Smooth muscle cell (in vitro differentiated cells): ENCODE measurements around the gene ZMIZ1. TPM values are rescaled to one million over a fixed set of nuclear protein-coding genes. Genes with fewer than 3 reads are reported as not detected.
A peak's percentile ranks its signal among the peaks of the same experiment; 100 is the strongest.

Experiments used
- DNase-seq: peaks from one replicate; lab custom pipeline; 2025; ENCODE audit not compliant: unreplicated experiment; lab: John Stamatoyannopoulos, UW
- H2AFZ ChIP-seq: fragments of 200-600 bp; sonication (generic); 2 replicates; pipeline ENCODE4 v1.6.0; 2016; ENCODE audit warnings: antibody characterized with exemption, low read depth, mild to moderate bottlenecking
- H3F3A ChIP-seq: fragments of 200-600 bp; sonication (generic); 2 replicates; pipeline ENCODE4 v1.6.0; 2017; ENCODE audit warnings: antibody characterized with exemption, low read depth
- H3K27ac ChIP-seq: fragments of 200-600 bp; sonication (generic); 2 replicates; pipeline ENCODE4 v1.5.1; 2016; ENCODE audit warnings: low read depth, mild to moderate bottlenecking
- H3K27me3 ChIP-seq: fragments of 200-600 bp; sonication (generic); 2 replicates; pipeline ENCODE4 v1.6.1; 2016; ENCODE audit warnings: low read depth, mild to moderate bottlenecking
- H3K36me3 ChIP-seq: fragments of 200-600 bp; sonication (generic); 2 replicates; pipeline ENCODE4 v1.5.1; 2016; ENCODE audit warnings: low read depth
- H3K4me1 ChIP-seq: fragments of 200-600 bp; sonication (generic); 2 replicates; pipeline ENCODE4 v1.5.1; 2016; ENCODE audit warnings: low read depth
- H3K4me2 ChIP-seq: fragments of 200-600 bp; sonication (generic); 2 replicates; pipeline ENCODE4 v1.6.0; 2016; ENCODE audit warnings: mild to moderate bottlenecking
- H3K4me3 ChIP-seq: fragments of 200-600 bp; sonication (generic); 2 replicates; pipeline ENCODE4 v1.5.1; 2016; ENCODE audit warnings: mild to moderate bottlenecking
- H3K79me2 ChIP-seq: fragments of 200-600 bp; sonication (generic); 2 replicates; pipeline ENCODE4 v1.6.0; 2016; ENCODE audit warnings: low read depth, mild to moderate bottlenecking
- H3K9ac ChIP-seq: fragments of 200-600 bp; sonication (generic); 2 replicates; pipeline ENCODE4 v1.6.0; 2016; ENCODE audit warnings: low read depth
- H3K9me3 ChIP-seq: fragments of 200-600 bp; sonication (generic); replicated peaks from 2 replicates; pipeline ENCODE4 v1.5.1; 2016; ENCODE audit warnings: low read depth
- H4K20me1 ChIP-seq: fragments of 200-600 bp; sonication (generic); 2 replicates; pipeline ENCODE4 v1.6.0; 2016; ENCODE audit warnings: low read depth
- CTCF ChIP-seq: fragments of 200-600 bp; sonication (generic); IDR thresholded peaks from 2 replicates; pipeline ENCODE4 v1.5.1; 2017; ENCODE audit warnings: borderline replicate concordance, mild to moderate bottlenecking, antibody characterized with exemption; ENCODE audit not compliant: insufficient read depth, poor library complexity, severe bottlenecking
- WGBS: methylation state at CpG from one replicate; pipeline ENCODE4 v1.1.7; 2016; ENCODE audit warnings: low lambda C conversion rate; 5-methylcytosine and 5-hydroxymethylcytosine counted together
- polyA plus RNA-seq: library from polyadenylated mRNA; unstranded; fragments of >200 nt; fragmentation: Nextera tagmentation; extraction: Ambion mirVana; gene quantifications from 2 replicates; pipeline ENCODE4 v1.2.1, GENCODE V29; 2016
- total RNA-seq: library from RNA; depleted of rRNA; stranded (reverse); fragments of >200 nt; gene quantifications from 2 replicates; pipeline ENCODE4 v1.2.3, GENCODE V29; 2014

Gene ZMIZ1
- total and polyA plus RNA-seq, 2 experiments from 2014 or later: 24.2 to 31.3 TPM

DNA sequence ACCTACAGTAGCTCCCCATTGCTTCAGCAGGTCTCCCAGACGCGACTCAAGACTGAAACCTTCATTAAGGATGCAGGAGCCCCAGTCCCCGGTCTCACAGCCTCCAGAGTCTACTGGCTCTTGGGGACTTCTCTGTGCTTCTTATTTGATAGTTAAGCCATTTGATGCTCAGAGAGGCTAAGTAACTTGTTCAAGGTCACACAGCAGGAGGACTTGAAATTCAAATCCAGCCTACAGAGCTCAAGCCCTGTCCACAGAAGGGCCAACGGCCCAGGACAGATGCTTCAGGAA, 21.2 kb upstream of the ZMIZ1 start:
- no peak for DNase-seq
- H3K36me3 ChIP-seq: no peaks in the 10 kb centered on the region
- no peak for TF ChIP-seq CTCF
- 94% methylated on average over 4 of the region's 4 CpGs for WGBS
- no peaks in the 10 kb centered on the region for H3F3A ChIP-seq
- H3K4me1 ChIP-seq: peaks cover 16% of the 10 kb centered on the region
- no peak overlapping the region for H3K27ac ChIP-seq
- no peak overlapping the region for H3K4me3 ChIP-seq
- H3K27me3 ChIP-seq: no peaks in the 10 kb centered on the region
- H3K9ac ChIP-seq: no peak overlapping the region
- H3K4me2 ChIP-seq: no peak overlapping the region
- H3K9me3 ChIP-seq: no peaks in the 10 kb centered on the region
- no peak overlapping the region for H2AFZ ChIP-seq
- no peaks in the 10 kb centered on the region for H4K20me1 ChIP-seq
- no peaks in the 10 kb centered on the region for H3K79me2 ChIP-seq

DNA sequence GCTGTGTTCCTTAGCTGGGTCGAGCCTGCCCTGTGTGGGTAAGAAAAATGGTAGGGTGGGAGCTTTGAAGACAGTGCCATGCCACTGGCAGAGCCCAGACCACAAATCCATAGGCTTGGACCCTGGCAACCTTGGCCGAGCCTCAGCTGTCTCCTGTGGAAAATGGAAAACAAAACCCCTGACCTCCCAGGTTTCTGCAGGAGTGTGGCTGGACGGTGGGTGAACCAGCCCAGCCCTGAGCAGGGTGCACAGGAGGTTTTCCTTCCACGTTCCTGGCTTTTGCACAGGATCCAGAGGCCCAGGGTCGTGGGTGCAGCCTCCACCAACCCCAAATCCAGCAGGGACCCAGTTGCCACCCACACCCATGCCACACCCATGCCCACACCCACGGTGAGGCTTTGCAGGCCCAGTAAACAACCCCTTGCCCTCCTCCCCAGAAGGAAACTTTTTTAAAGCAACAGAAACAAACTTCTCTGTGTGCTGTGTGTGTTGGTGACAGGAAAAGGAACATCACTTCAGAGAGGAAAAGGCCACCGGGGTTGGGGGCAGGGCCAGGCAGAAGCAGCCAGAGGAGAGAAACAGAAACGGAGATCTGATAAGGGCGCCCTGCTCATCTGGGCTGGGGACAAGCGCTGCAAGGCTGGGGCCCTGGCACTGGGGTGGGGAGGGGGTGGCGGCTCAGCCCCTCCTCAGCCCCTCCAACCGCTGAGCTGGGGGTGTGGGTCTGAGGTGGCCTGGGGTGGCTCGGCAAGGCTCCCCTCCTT, 20.7 kb upstream of the ZMIZ1 start:
- H3K36me3 ChIP-seq: no peaks in the 10 kb centered on the region
- H3K27me3 ChIP-seq: no peaks in the 10 kb centered on the region
- no peaks in the 10 kb centered on the region for H4K20me1 ChIP-seq
- no peaks in the 10 kb centered on the region for H3F3A ChIP-seq
- no peaks in the 10 kb centered on the region for H3K79me2 ChIP-seq
- no peak overlapping the region for H3K4me3 ChIP-seq
- peaks cover 16% of the 10 kb centered on the region for H3K4me1 ChIP-seq
- DNase-seq: no peak
- no peak overlapping the region for H3K27ac ChIP-seq
- H2AFZ ChIP-seq: no peak overlapping the region
- no peaks in the 10 kb centered on the region for H3K9me3 ChIP-seq
- no peak for TF ChIP-seq CTCF
- H3K4me2 ChIP-seq: peak overlapping the region; percentile 51
- H3K9ac ChIP-seq: no peak overlapping the region
- 47% methylated on average over 13 of the region's 13 CpGs for WGBS

GRCh38 chr10:79048639-79049550, 19.9 kb upstream of the ZMIZ1 start:
- H3K79me2 ChIP-seq: no peaks in the 10 kb centered on the region
- H3K27ac ChIP-seq: no peak overlapping the region
- H3K4me3 ChIP-seq: no peak overlapping the region
- no peak for TF ChIP-seq CTCF
- H3F3A ChIP-seq: no peaks in the 10 kb centered on the region
- no peak for DNase-seq
- H3K9ac ChIP-seq: no peak overlapping the region
- H3K4me2 ChIP-seq: peak overlapping the region; percentile 51
- H2AFZ ChIP-seq: no peak overlapping the region
- H3K9me3 ChIP-seq: no peaks in the 10 kb centered on the region
- no peaks in the 10 kb centered on the region for H4K20me1 ChIP-seq
- no peaks in the 10 kb centered on the region for H3K36me3 ChIP-seq
- 87% methylated on average over 14 of the region's 14 CpGs for WGBS
- peaks cover 16% of the 10 kb centered on the region for H3K4me1 ChIP-seq
- no peaks in the 10 kb centered on the region for H3K27me3 ChIP-seq
